Measurements from ENCODE around the gene CCDC71. TPM values are rescaled to one million over a fixed set of nuclear protein-coding genes. Genes with fewer than 3 reads are reported as not detected.

Gene CCDC71
- total RNA-seq, 6 donors from 2014 or later = 20.7 to 31.6 (median 26.0) TPM

GRCh38 chr3:49183873-49184272 is 17.7 kb upstream of the CCDC71 start:
- no peaks in the 10 kb centered on the region for H3K27me3 ChIP-seq
- no peaks in the 10 kb centered on the region for H3K36me3 ChIP-seq
- no peak for ATAC-seq (ENCODE audit: low FRiP score in 2 of 2)
- H3K9me3 ChIP-seq = no peaks in the 10 kb centered on the region
- no peak overlapping the region for H3K27ac ChIP-seq
- DNase-seq = no peak
- 50 to 73% methylated on average over 1 of the region's 1 CpG for WGBS, 2 donors
- H3K4me3 ChIP-seq = no peak overlapping the region
- no peaks in the 10 kb centered on the region for H3K4me1 ChIP-seq
- TF ChIP-seq POLR2AphosphoS5 (IDR thresholded peaks at IDR 0.05) (no peak), POLR2A (IDR thresholded peaks at IDR 0.05) (no peak), CTCF (IDR thresholded peaks at IDR 0.05) (no peak), EP300 (IDR thresholded peaks at IDR 0.05) (no peak)

GRCh38 chr3:49182682-49183081 is 16.6 kb upstream of the CCDC71 start:
- TF ChIP-seq CTCF (IDR thresholded peaks at IDR 0.05) (no peak), POLR2A (IDR thresholded peaks at IDR 0.05) (no peak), POLR2AphosphoS5 (IDR thresholded peaks at IDR 0.05) (no peak), EP300 (IDR thresholded peaks at IDR 0.05) (no peak)
- 86 to 94% methylated on average over 12 to 15 of the region's 24 CpGs for WGBS, 2 donors
- DNase-seq (peak in 1 of 2 donors; percentile 66), ATAC-seq (ENCODE audit: low FRiP score in 2 of 2) (no peak)
- Histone ChIP-seq H3K36me3 (no peaks in the 10 kb centered on the region), H3K4me1 (no peaks in the 10 kb centered on the region), H3K9me3 (no peaks in the 10 kb centered on the region), H3K27me3 (no peaks in the 10 kb centered on the region), H3K4me3 (no peak overlapping the region), H3K27ac (no peak overlapping the region)

GRCh38 chr3:49181351-49181750 is 15.2 kb upstream of the CCDC71 start:
- no peak overlapping the region for H3K27ac ChIP-seq
- H3K4me1 ChIP-seq = no peaks in the 10 kb centered on the region
- TF ChIP-seq CTCF (IDR thresholded peaks at IDR 0.05) = no peak
- no peak for TF ChIP-seq EP300 (IDR thresholded peaks at IDR 0.05)
- TF ChIP-seq POLR2AphosphoS5 (IDR thresholded peaks at IDR 0.05) = no peak
- TF ChIP-seq POLR2A (IDR thresholded peaks at IDR 0.05) = no peak
- ATAC-seq (ENCODE audit: low FRiP score in 2 of 2) (no peak), DNase-seq (no peak)
- WGBS, 2 donors = 65 to 83% methylated on average over 6 of the region's 6 CpGs
- no peaks in the 10 kb centered on the region for H3K27me3 ChIP-seq
- H3K36me3 ChIP-seq = no peaks in the 10 kb centered on the region
- no peaks in the 10 kb centered on the region for H3K9me3 ChIP-seq
- H3K4me3 ChIP-seq = no peak overlapping the region

GRCh38 chr3:49180116-49180515 is 14.0 kb upstream of the CCDC71 start:
- peaks cover under 1 to 12% (median 6%) of the 10 kb centered on the region in 4 donors for H3K36me3 ChIP-seq
- no peaks in the 10 kb centered on the region for H3K9me3 ChIP-seq
- TF ChIP-seq POLR2AphosphoS5 (IDR thresholded peaks at IDR 0.05) (no peak), EP300 (IDR thresholded peaks at IDR 0.05) (no peak), CTCF (IDR thresholded peaks at IDR 0.05) (no peak), POLR2A (IDR thresholded peaks at IDR 0.05) (no peak)
- no peaks in the 10 kb centered on the region for H3K4me1 ChIP-seq
- no peak overlapping the region for H3K27ac ChIP-seq
- ATAC-seq (ENCODE audit: low FRiP score in 2 of 2) (no peak), DNase-seq (no peak)
- no peaks in the 10 kb centered on the region for H3K27me3 ChIP-seq
- no peak overlapping the region for H3K4me3 ChIP-seq

- Histone ChIP-seq H3K4me3 (no peak overlapping the region), H3K27me3 (no peaks in the 10 kb centered on the region), H3K27ac (peak overlapping the region in 1 of 4 donors; percentile 10), H3K4me1 (peaks cover 18 to 22% (median 19%) of the 10 kb centered on the region in 4 donors), H3K36me3 (peaks cover 3 to 22% (median 8%) of the 10 kb centered on the region in 4 donors), H3K9me3 (no peaks in the 10 kb centered on the region)
- TF ChIP-seq EP300 (IDR thresholded peaks at IDR 0.05) (no peak), CTCF (IDR thresholded peaks at IDR 0.05) (no peak), POLR2AphosphoS5 (IDR thresholded peaks at IDR 0.05) (no peak), POLR2A (IDR thresholded peaks at IDR 0.05) (no peak)
- ATAC-seq (ENCODE audit: low FRiP score in 2 of 2) (no peak), DNase-seq (no peak)
- 82 to 83% methylated on average over 2 of the region's 2 CpGs for WGBS, 2 donors
Measured at GRCh38 chr3:49177073-49177472, 10.9 kb upstream of the CCDC71 start.
